Vagina (tissue), 2 donors: ENCODE results near the gene KRT23. TPM values are rescaled to one million over a fixed set of nuclear protein-coding genes. Genes with fewer than 3 reads are reported as not detected.

Source experiments
- DNase-seq, 2 donors: peaks; one replicate each; pipeline ENCODE4 v3.0.0-alpha.2; 2017; ENCODE audit errors: extremely low spot score in 2 of 2
- H3K27ac ChIP-seq: fragments of 200-600 bp; sonication (generic); one replicate; pipeline ENCODE4 v1.5.1; 2019
- H3K27me3 ChIP-seq: fragments of 200-600 bp; sonication (generic); one replicate; pipeline ENCODE4 v1.5.1; 2019
- H3K36me3 ChIP-seq, 2 donors: fragments of 200-600 bp; sonication (generic); one replicate each; pipeline ENCODE4 v1.5.1; 2017 to 2019
- H3K4me1 ChIP-seq: fragments of 200-600 bp; sonication (generic); one replicate; pipeline ENCODE4 v1.5.1; 2019
- H3K4me3 ChIP-seq, 2 donors: fragments of 200-600 bp; sonication (generic); 1 replicate in 1 of 2; 2 replicates in 1 of 2; pipeline ENCODE4 v1.5.1; 2016 to 2019
- H3K9me3 ChIP-seq: fragments of 200-600 bp; sonication (generic); one replicate; pipeline ENCODE4 v1.5.1; 2019
- POLR2A ChIP-seq, 2 donors: fragments of 450-650 bp; IDR thresholded peaks; one replicate each; pipeline ENCODE4 v1.6.1; 2017; ENCODE audit warnings: antibody characterized with exemption in 2 of 2, mild to moderate bottlenecking in 2 of 2, moderate library complexity in 2 of 2
- POLR2AphosphoS5 ChIP-seq, 2 donors: sonication (generic); formaldehyde crosslinking; IDR thresholded peaks; one replicate each; pipeline ENCODE4 v1.9.0; 2017; ENCODE audit warnings: antibody characterized with exemption in 2 of 2, mild to moderate bottlenecking in 2 of 2, low read depth in 1 of 2; ENCODE audit not compliant: insufficient read depth in 1 of 2
- intact Hi-C: fragments of 100-400 bp; cut with DNase I; formaldehyde crosslinking; loops from one replicate; pipeline ENCODE4 v1.15.1; 2023
- total RNA-seq: library from RNA; depleted of rRNA; stranded (reverse); fragments of >200 nt; gene quantifications from one replicate; pipeline ENCODE4 v1.2.3, GENCODE V29; 2016
- TF ChIP-seq, protein P1 (sequence below), 3 experiments: fragments of 450-650 bp in 2 of 3; fragments of 200-600 bp in 1 of 3; sonication (generic) in 1 of 3; IDR thresholded peaks; one replicate each; pipeline ENCODE4 v1.5.1; 2017 to 2019; ENCODE audit warnings: antibody characterized with exemption in 3 of 3, mild to moderate bottlenecking in 2 of 3, moderate library complexity in 2 of 3

The KRT23 gene
- total RNA-seq, 1 donor from 2014 or later, result 0.98 TPM

- H3K4me1 ChIP-seq, result peaks cover 19% of the 10 kb centered on the region
- H3K9me3 ChIP-seq, result no peaks in the 10 kb centered on the region
- intact Hi-C loops, result no loop called here
- H3K27me3 ChIP-seq, result no peaks in the 10 kb centered on the region
- H3K27ac ChIP-seq, result no peak overlapping the region
- H3K4me3 ChIP-seq, result no peak overlapping the region
- DNase-seq, result no peak
- H3K36me3 ChIP-seq, result no peaks in the 10 kb centered on the region
- no peak for TF ChIP-seq POLR2A (IDR thresholded peaks at IDR 0.05)
- TF ChIP-seq, protein P1, sequence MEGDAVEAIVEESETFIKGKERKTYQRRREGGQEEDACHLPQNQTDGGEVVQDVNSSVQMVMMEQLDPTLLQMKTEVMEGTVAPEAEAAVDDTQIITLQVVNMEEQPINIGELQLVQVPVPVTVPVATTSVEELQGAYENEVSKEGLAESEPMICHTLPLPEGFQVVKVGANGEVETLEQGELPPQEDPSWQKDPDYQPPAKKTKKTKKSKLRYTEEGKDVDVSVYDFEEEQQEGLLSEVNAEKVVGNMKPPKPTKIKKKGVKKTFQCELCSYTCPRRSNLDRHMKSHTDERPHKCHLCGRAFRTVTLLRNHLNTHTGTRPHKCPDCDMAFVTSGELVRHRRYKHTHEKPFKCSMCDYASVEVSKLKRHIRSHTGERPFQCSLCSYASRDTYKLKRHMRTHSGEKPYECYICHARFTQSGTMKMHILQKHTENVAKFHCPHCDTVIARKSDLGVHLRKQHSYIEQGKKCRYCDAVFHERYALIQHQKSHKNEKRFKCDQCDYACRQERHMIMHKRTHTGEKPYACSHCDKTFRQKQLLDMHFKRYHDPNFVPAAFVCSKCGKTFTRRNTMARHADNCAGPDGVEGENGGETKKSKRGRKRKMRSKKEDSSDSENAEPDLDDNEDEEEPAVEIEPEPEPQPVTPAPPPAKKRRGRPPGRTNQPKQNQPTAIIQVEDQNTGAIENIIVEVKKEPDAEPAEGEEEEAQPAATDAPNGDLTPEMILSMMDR (IDR thresholded peaks at IDR 0.05), result no peak
- no peak for TF ChIP-seq POLR2AphosphoS5 (IDR thresholded peaks at IDR 0.05; ENCODE audit: insufficient read depth in 1 of 2, low read depth in 1 of 2)
Observed at GRCh38 chr17:40951011-40951622, 13.7 kb upstream of the KRT23 start.

- intact Hi-C loops, result no loop called here
- no peak for TF ChIP-seq POLR2AphosphoS5 (IDR thresholded peaks at IDR 0.05; ENCODE audit: insufficient read depth in 1 of 2, low read depth in 1 of 2)
- Histone ChIP-seq H3K36me3 (no peaks in the 10 kb centered on the region), H3K27ac (no peak overlapping the region), H3K4me1 (peaks cover 17% of the 10 kb centered on the region), H3K4me3 (no peak overlapping the region), H3K27me3 (no peaks in the 10 kb centered on the region), H3K9me3 (no peaks in the 10 kb centered on the region)
- DNase-seq, result no peak
Observed at GRCh38 chr17:40950176-40950575, 12.7 kb upstream of the KRT23 start.

DNA sequence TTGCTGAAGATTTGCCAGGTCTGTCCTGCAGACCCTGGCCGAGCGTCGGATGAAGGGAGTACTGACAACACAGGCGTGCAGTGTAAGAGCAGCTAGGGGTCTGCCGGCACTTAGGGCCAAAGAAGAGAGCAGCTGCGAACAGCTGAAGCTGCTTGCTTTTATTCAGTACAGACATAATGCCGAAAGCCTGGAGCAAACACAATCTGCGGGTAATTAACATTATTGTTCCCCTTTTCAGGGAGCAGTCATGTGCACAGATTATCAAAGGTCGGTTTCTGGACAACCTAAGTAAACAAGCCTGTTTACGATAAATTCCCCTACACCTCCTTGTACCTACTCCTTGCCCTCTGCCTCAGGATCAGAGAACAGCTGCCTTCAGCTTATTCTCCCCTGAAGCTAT is 12.0 kb upstream of the KRT23 start:
- H3K27me3 ChIP-seq, result no peaks in the 10 kb centered on the region
- H3K36me3 ChIP-seq, result no peaks in the 10 kb centered on the region
- H3K4me3 ChIP-seq, result no peak overlapping the region
- intact Hi-C loops, result no loop called here
- DNase-seq, result no peak
- H3K27ac ChIP-seq, result no peak overlapping the region
- TF ChIP-seq POLR2A (IDR thresholded peaks at IDR 0.05), result no peak
- TF ChIP-seq POLR2AphosphoS5 (IDR thresholded peaks at IDR 0.05; ENCODE audit: insufficient read depth in 1 of 2, low read depth in 1 of 2), result no peak
- TF ChIP-seq, protein P1 (IDR thresholded peaks at IDR 0.05), result no peak
- H3K9me3 ChIP-seq, result no peaks in the 10 kb centered on the region
- H3K4me1 ChIP-seq, result peaks cover 17% of the 10 kb centered on the region

GRCh38 chr17:40947929-40948328 is 10.5 kb upstream of the KRT23 start:
- intact Hi-C loops, result no loop called here
- Histone ChIP-seq H3K36me3 (no peaks in the 10 kb centered on the region), H3K27me3 (no peaks in the 10 kb centered on the region), H3K4me1 (peaks cover 9% of the 10 kb centered on the region), H3K27ac (no peak overlapping the region), H3K4me3 (no peak overlapping the region), H3K9me3 (no peaks in the 10 kb centered on the region)
- TF ChIP-seq POLR2AphosphoS5 (IDR thresholded peaks at IDR 0.05; ENCODE audit: insufficient read depth in 1 of 2, low read depth in 1 of 2) (no peak), POLR2A (IDR thresholded peaks at IDR 0.05) (no peak)
- TF ChIP-seq, protein P1 (IDR thresholded peaks at IDR 0.05), result no peak
- no peak for DNase-seq

- intact Hi-C loops, result no loop called here
- Histone ChIP-seq H3K36me3 (no peaks in the 10 kb centered on the region), H3K27me3 (no peaks in the 10 kb centered on the region), H3K4me3 (no peak overlapping the region), H3K4me1 (no peaks in the 10 kb centered on the region), H3K27ac (no peak overlapping the region), H3K9me3 (no peaks in the 10 kb centered on the region)
- no peak for DNase-seq
- TF ChIP-seq POLR2A (IDR thresholded peaks at IDR 0.05) (no peak), POLR2AphosphoS5 (IDR thresholded peaks at IDR 0.05; ENCODE audit: insufficient read depth in 1 of 2, low read depth in 1 of 2) (no peak)
- TF ChIP-seq, protein P1 (IDR thresholded peaks at IDR 0.05), result no peak
Observed at GRCh38 chr17:40945414-40945813, 8.0 kb upstream of the KRT23 start.
